Caco-2 (cell line): ENCODE data around the gene MAML2. TPM values are rescaled to one million over a fixed set of nuclear protein-coding genes. Genes with fewer than 3 reads are reported as not detected.

ENCODE experiments used
- BruUV-seq: library from RNA; stranded (reverse); fragments of 400-500 nt; replicated peaks from 2 replicates; lab custom pipeline; 2021; lab: Mats Ljungman, UMichigan
- CTCF ChIA-PET: fragments of 300-600 bp; sonication (Branson Sonifier 250); formaldehyde crosslinking; loops from one replicate; lab custom pipeline; 2022; ENCODE audit warnings: antibody characterized with exemption; lab: Charles Lee
- POLR2A ChIA-PET: fragments of 300-600 bp; sonication (Branson Sonifier 250); formaldehyde crosslinking; loops from one replicate; lab custom pipeline; 2022; ENCODE audit warnings: antibody characterized with exemption; lab: Charles Lee
- DNase-seq, 2 experiments: peaks; one replicate each; pipeline versions ENCODE4 v3.0.0 to v3.0.0-alpha.2; 2020 to 2022
- H3K27me3 ChIP-seq: replicated peaks from 2 replicates; pipeline ENCODE4 v1.6.0; 2011; ENCODE audit warnings: low read length; ENCODE audit not compliant: control insufficient read depth, insufficient read depth
- H3K36me3 ChIP-seq: 2 replicates; pipeline ENCODE4 v1.5.1; 2011; ENCODE audit warnings: low read length; ENCODE audit not compliant: control insufficient read depth, insufficient read depth
- H3K4me1 ChIP-seq: fragments of 250-450 bp; sonication (Bioruptor Pico); 2 replicates; pipeline ENCODE4 v1.5.1; 2020; ENCODE audit warnings: mild to moderate bottlenecking
- H3K4me3 ChIP-seq: 2 replicates; pipeline ENCODE4 v1.5.1; 2011; ENCODE audit warnings: low read depth, mild to moderate bottlenecking, control low read depth, low read length
- H3K9me3 ChIP-seq: fragments of 250-450 bp; sonication (Bioruptor Pico); 2 replicates; pipeline ENCODE4 v1.5.1; 2020; ENCODE audit warnings: mild to moderate bottlenecking, moderate library complexity
- H3K27ac Mint-ChIP-seq: one replicate; pipeline ENCODE4 v1.8.0; 2022; ENCODE audit warnings: mixed read lengths; ENCODE audit not compliant: unreplicated experiment
- H3K27me3 Mint-ChIP-seq: one replicate; pipeline ENCODE4 v1.8.0; 2022; ENCODE audit warnings: mixed read lengths; ENCODE audit not compliant: insufficient read depth, unreplicated experiment
- H3K36me3 Mint-ChIP-seq: one replicate; pipeline ENCODE4 v1.8.0; 2022; ENCODE audit warnings: mild to moderate bottlenecking, mixed read lengths; ENCODE audit not compliant: insufficient read depth, unreplicated experiment
- H3K4me1 Mint-ChIP-seq: one replicate; pipeline ENCODE4 v1.8.0; 2022; ENCODE audit warnings: low read depth, mixed read lengths; ENCODE audit not compliant: unreplicated experiment
- H3K4me3 Mint-ChIP-seq: one replicate; pipeline ENCODE4 v1.8.0; 2022; ENCODE audit warnings: mild to moderate bottlenecking, moderate library complexity, mixed read lengths; ENCODE audit not compliant: unreplicated experiment
- H3K9me3 Mint-ChIP-seq: one replicate; pipeline ENCODE4 v1.8.0; 2022; ENCODE audit warnings: mixed read lengths; ENCODE audit not compliant: unreplicated experiment
- intact Hi-C: fragments of 100-400 bp; cut with micrococcal nuclease; formaldehyde crosslinking; loops from one replicate; pipeline ENCODE4 v1.10.0; 2022; ENCODE audit not compliant: unreplicated experiment
- total RNA-seq: library from RNA; stranded (reverse); gene quantifications from 2 replicates; pipeline ENCODE4 v1.2.3, GENCODE V29; 2022
- TF ChIP-seq, protein P1 (sequence below), 2 experiments: fragments of 200-600 bp in 1 of 2; IDR thresholded peaks; 1 replicate in 1 of 2; 2 replicates in 1 of 2; pipeline versions ENCODE4 v1.5.1 to v1.8.0; 2011 to 2022; ENCODE audit warnings: antibody characterized with exemption in 1 of 2, control low read depth in 1 of 2, inconsistent platforms in 1 of 2, low read depth in 1 of 2, low read length in 1 of 2, mild to moderate bottlenecking in 1 of 2, moderate library complexity in 1 of 2; ENCODE audit not compliant: insufficient read depth in 1 of 2, severe bottlenecking in 1 of 2, unreplicated experiment in 1 of 2

The MAML2 gene
- total RNA-seq, 1 experiment from 2014 or later = 11.5 TPM

DNA sequence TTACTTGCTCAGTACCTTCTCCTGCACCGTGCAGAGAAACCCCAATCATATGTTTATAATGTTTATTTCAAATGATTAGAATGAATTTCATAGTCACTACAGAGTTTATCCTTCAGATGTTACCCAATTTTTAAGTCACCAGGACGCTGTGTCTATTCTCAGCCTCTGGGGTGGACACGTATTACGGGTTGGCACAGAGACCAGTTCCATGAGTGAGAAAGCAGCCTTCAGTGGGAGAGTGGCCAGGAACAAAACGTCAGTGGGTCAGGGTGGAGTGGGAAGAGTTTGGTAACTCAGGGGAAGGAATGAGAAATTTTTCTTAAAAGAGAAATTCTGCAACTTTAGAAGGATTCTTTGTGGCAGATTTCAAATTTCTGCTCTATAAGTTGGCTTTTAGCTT lies 342.0 kb downstream of the MAML2 start:
- no peaks in the 10 kb centered on the region for H3K27me3 Mint-ChIP-seq
- no peaks in the 10 kb centered on the region for H3K4me1 Mint-ChIP-seq
- no peak overlapping the region for H3K4me3 ChIP-seq
- H3K4me3 Mint-ChIP-seq = no peak overlapping the region
- TF ChIP-seq, protein P1, sequence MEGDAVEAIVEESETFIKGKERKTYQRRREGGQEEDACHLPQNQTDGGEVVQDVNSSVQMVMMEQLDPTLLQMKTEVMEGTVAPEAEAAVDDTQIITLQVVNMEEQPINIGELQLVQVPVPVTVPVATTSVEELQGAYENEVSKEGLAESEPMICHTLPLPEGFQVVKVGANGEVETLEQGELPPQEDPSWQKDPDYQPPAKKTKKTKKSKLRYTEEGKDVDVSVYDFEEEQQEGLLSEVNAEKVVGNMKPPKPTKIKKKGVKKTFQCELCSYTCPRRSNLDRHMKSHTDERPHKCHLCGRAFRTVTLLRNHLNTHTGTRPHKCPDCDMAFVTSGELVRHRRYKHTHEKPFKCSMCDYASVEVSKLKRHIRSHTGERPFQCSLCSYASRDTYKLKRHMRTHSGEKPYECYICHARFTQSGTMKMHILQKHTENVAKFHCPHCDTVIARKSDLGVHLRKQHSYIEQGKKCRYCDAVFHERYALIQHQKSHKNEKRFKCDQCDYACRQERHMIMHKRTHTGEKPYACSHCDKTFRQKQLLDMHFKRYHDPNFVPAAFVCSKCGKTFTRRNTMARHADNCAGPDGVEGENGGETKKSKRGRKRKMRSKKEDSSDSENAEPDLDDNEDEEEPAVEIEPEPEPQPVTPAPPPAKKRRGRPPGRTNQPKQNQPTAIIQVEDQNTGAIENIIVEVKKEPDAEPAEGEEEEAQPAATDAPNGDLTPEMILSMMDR (IDR thresholded peaks at IDR 0.05; ENCODE audit: insufficient read depth in 1 of 2, low read depth in 1 of 2, low read length in 1 of 2, severe bottlenecking in 1 of 2, unreplicated experiment in 1 of 2) = no peak
- H3K9me3 Mint-ChIP-seq = peaks cover 14% of the 10 kb centered on the region
- no peak overlapping the region for H3K27ac Mint-ChIP-seq
- H3K27me3 ChIP-seq = no peaks in the 10 kb centered on the region
- H3K36me3 Mint-ChIP-seq = peaks cover 7% of the 10 kb centered on the region
- H3K9me3 ChIP-seq = 0 out of 2 replicates have a peak, but pooled peaks cover 5% of the 10 kb centered on the region
- no TSS peak for BruUV-seq
- no peaks in the 10 kb centered on the region for H3K36me3 ChIP-seq
- H3K4me1 ChIP-seq = no peaks in the 10 kb centered on the region
- ChIA-PET CTCF (interaction anchor here (1.1 kb wide), 1 partner anchor 152 kb away, joined by 3 read pairs; no protein-coding TSS in a partner anchor), POLR2A (no interaction called here)
- intact Hi-C loops = no loop called here
- no peak for DNase-seq

DNA sequence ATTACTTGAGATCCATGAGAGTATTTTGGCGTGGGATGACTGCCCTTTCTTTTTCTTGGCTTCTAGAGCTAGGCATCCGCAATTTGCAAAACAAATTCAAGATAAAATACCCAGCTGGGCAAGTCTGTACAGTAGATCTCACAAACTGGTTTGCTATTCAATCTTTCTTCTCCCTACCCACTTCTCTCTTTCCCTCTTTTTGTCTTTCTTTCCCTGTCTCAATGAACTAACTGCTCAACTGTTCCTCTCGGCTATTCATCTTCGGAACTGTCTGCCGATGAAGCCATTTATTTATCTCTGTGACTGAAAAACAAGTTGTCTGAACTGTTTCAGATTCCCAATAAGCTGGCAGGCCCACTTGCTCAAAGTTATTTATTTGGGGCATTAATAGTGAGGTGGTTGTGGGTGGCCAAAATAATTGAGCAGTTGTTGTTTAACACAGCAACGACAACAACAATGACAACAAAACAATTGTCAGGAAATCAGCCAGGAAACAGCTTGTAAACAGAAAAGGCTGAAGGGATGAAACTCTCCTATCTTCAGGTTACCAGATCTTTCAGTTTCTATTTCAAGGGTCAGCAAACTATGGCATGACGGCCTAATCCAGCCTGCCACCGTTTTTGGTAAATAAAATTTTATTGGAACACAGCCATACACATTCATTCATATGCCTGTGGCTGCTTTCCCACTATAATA lies 343.1 kb downstream of the MAML2 start:
- H3K27me3 ChIP-seq = no peaks in the 10 kb centered on the region
- H3K36me3 ChIP-seq = no peaks in the 10 kb centered on the region
- Mint-ChIP-seq H3K27me3 (no peaks in the 10 kb centered on the region), H3K4me1 (no peaks in the 10 kb centered on the region), H3K27ac (no peak overlapping the region), H3K9me3 (peaks cover 14% of the 10 kb centered on the region), H3K36me3 (peaks cover 7% of the 10 kb centered on the region), H3K4me3 (no peak overlapping the region)
- POLR2A ChIA-PET = no interaction called here
- H3K9me3 ChIP-seq = no peaks in the 10 kb centered on the region
- no peak overlapping the region for H3K4me3 ChIP-seq
- intact Hi-C loops = no loop called here
- TF ChIP-seq, protein P1 (IDR thresholded peaks at IDR 0.05; ENCODE audit: insufficient read depth in 1 of 2, low read depth in 1 of 2, low read length in 1 of 2, severe bottlenecking in 1 of 2, unreplicated experiment in 1 of 2) = no peak
- BruUV-seq = no TSS peak
- DNase-seq = no peak
- CTCF ChIA-PET = interaction anchor here (1.1 kb wide), 1 partner anchor 150 kb away, joined by 3 read pairs; no protein-coding TSS in a partner anchor
- H3K4me1 ChIP-seq = no peaks in the 10 kb centered on the region

DNA sequence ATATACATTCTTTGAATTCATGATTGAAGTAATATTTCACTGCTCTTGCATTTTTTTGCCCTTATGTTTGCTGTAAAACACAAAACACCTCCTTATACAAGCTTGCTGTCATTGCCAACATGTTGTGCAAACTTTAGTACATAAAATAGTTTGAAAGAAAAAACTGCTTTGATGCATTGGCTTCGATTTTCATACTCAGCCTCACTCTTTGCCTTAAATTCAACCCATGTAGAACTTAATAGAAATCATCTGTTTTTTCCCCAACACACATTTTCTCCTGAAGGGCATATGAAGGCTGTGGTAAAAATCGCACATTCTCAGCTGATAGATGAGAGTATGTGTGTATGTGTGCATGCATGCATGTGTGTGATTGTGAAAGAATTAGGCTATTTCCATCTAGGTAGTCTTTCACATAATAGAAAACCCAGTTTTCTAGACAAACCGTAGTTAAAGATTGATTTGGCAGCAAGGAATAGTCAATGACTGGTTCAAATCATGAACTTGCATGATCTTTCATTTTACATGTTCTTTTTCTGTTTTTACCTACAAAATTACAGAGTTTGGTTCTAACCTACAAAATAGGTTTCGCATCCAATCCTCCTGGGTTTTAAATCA lies 346.3 kb downstream of the MAML2 start:
- H3K9me3 Mint-ChIP-seq = no peaks in the 10 kb centered on the region
- Histone ChIP-seq H3K4me3 (no peak overlapping the region), H3K27me3 (no peaks in the 10 kb centered on the region), H3K4me1 (peaks cover 2% of the 10 kb centered on the region), H3K36me3 (no peaks in the 10 kb centered on the region), H3K9me3 (no peaks in the 10 kb centered on the region)
- H3K27ac Mint-ChIP-seq = no peak overlapping the region
- peaks cover under 1% of the 10 kb centered on the region for H3K4me1 Mint-ChIP-seq
- H3K4me3 Mint-ChIP-seq = no peak overlapping the region
- intact Hi-C loops = no loop called here
- POLR2A ChIA-PET = no interaction called here
- H3K36me3 Mint-ChIP-seq = no peaks in the 10 kb centered on the region
- H3K27me3 Mint-ChIP-seq = no peaks in the 10 kb centered on the region
- no TSS peak for BruUV-seq
- CTCF ChIA-PET = no interaction called here
- no peak for DNase-seq
- TF ChIP-seq, protein P1 (IDR thresholded peaks at IDR 0.05; ENCODE audit: insufficient read depth in 1 of 2, low read depth in 1 of 2, low read length in 1 of 2, severe bottlenecking in 1 of 2, unreplicated experiment in 1 of 2) = no peak
